Natural killer cell treated with Interleukin-12 subunit alpha and Interleukin-12 subunit beta and Interleukin-15 and Interleukin-18, amount 100 ng/mL, for 72 hours (primary cell): Measurements from ENCODE around the gene RPS17. TPM values are rescaled to one million over a fixed set of nuclear protein-coding genes. Genes with fewer than 3 reads are reported as not detected.
"Not testable (repeated sequence)": the region's sequence is repeated elsewhere in the genome, so short reads cannot be mapped to it uniquely, and the experiment has no call there.

Experiments used
- ATAC-seq, 2 donors: fragments of 150-1000 bp; cut with Tn5 transposase in 1 of 2; sonication (Bioruptor Pico), chemical (Tn5 transposase) in 1 of 2; 2 replicates each; pipeline ENCODE4 v1.10.0; 2021
- DNase-seq: peaks from one replicate; pipeline ENCODE4 v3.0.0; 2022; ENCODE audit warnings: low spot score
- H3K27ac Mint-ChIP-seq, 2 donors: 1 replicate in 1 of 2; 2 replicates in 1 of 2; pipeline ENCODE4 v1.8.0; 2022; ENCODE audit warnings: mixed read lengths in 2 of 2, mild to moderate bottlenecking in 1 of 2, moderate library complexity in 1 of 2
- H3K27me3 Mint-ChIP-seq, 2 donors: 1 replicate in 1 of 2; 2 replicates in 1 of 2; pipeline ENCODE4 v1.8.0; 2022; ENCODE audit warnings: mixed read lengths in 2 of 2
- H3K36me3 Mint-ChIP-seq: one replicate; pipeline ENCODE4 v1.8.0; 2022; ENCODE audit warnings: mixed read lengths
- H3K4me1 Mint-ChIP-seq, 2 donors: 1 replicate in 1 of 2; 2 replicates in 1 of 2; pipeline ENCODE4 v1.8.0; 2022; ENCODE audit warnings: low read depth in 2 of 2, mixed read lengths in 2 of 2, mild to moderate bottlenecking in 1 of 2
- H3K4me3 Mint-ChIP-seq: one replicate; pipeline ENCODE4 v1.8.0; 2022; ENCODE audit warnings: mixed read lengths
- H3K9me3 Mint-ChIP-seq: 2 replicates; pipeline ENCODE4 v1.8.0; 2022; ENCODE audit warnings: mixed read lengths
- total RNA-seq, 2 donors: library from RNA; stranded (reverse); gene quantifications; one replicate each; pipeline ENCODE4 v1.2.3, GENCODE V29; 2022

RPS17 gene
- total RNA-seq, 2 donors from 2014 or later = 1,081 to 1,285 TPM

- Mint-ChIP-seq H3K4me3 (peak overlapping the region; percentile 45), H3K27ac (peak overlapping the region in 1 of 2 donors; percentile 15), H3K27me3 (no peaks in the 10 kb centered on the region), H3K9me3 (no peaks in the 10 kb centered on the region), H3K4me1 (peaks cover 9 to 15% of the 10 kb centered on the region in 2 donors), H3K36me3 (peaks cover 8% of the 10 kb centered on the region)
- no peak for ATAC-seq
- DNase-seq = no peak
These were observed 10.3 kb downstream of the RPS17 start for GRCh38 chr15:82530006-82530405.

- DNase-seq, H3K9me3 Mint-ChIP-seq, H3K27me3 Mint-ChIP-seq: not testable (repeated sequence)
These were observed 26.7 kb downstream of the RPS17 start for GRCh38 chr15:82513587-82513986.

GRCh38 chr15:82507693-82508092, 32.6 kb downstream of the RPS17 start:
- H3K27me3 Mint-ChIP-seq, DNase-seq, H3K9me3 Mint-ChIP-seq, H3K4me3 Mint-ChIP-seq, H3K36me3 Mint-ChIP-seq, H3K27ac Mint-ChIP-seq, H3K4me1 Mint-ChIP-seq: not testable (repeated sequence)
- ATAC-seq = peak in 1 of 2 donors; percentile 10

More at GRCh38 chr15:82513587-82513986, 26.7 kb downstream of the RPS17 start:
- not testable (repeated sequence) for H3K4me3 Mint-ChIP-seq, ATAC-seq, H3K36me3 Mint-ChIP-seq, H3K4me1 Mint-ChIP-seq, H3K27ac Mint-ChIP-seq

- not testable (repeated sequence) for H3K9me3 Mint-ChIP-seq, H3K27ac Mint-ChIP-seq, H3K36me3 Mint-ChIP-seq, H3K4me3 Mint-ChIP-seq, H3K4me1 Mint-ChIP-seq, H3K27me3 Mint-ChIP-seq, DNase-seq
- ATAC-seq = peak in 1 of 2 donors; percentile 31
These were observed 33.2 kb downstream of the RPS17 start for GRCh38 chr15:82507087-82507486.

- H3K36me3 Mint-ChIP-seq, DNase-seq, H3K27me3 Mint-ChIP-seq, H3K4me1 Mint-ChIP-seq, H3K9me3 Mint-ChIP-seq, H3K4me3 Mint-ChIP-seq, H3K27ac Mint-ChIP-seq: not testable (repeated sequence)
- ATAC-seq = peak in 1 of 2 donors; percentile 42
These were observed 34.4 kb downstream of the RPS17 start for GRCh38 chr15:82505842-82506241.

- not testable (repeated sequence) for H3K4me1 Mint-ChIP-seq, DNase-seq, H3K27ac Mint-ChIP-seq, H3K4me3 Mint-ChIP-seq, H3K36me3 Mint-ChIP-seq, H3K27me3 Mint-ChIP-seq, ATAC-seq, H3K9me3 Mint-ChIP-seq
These were observed 36.2 kb downstream of the RPS17 start for GRCh38 chr15:82504074-82504473.

- H3K27me3 Mint-ChIP-seq, H3K36me3 Mint-ChIP-seq, H3K27ac Mint-ChIP-seq, H3K9me3 Mint-ChIP-seq, H3K4me1 Mint-ChIP-seq, H3K4me3 Mint-ChIP-seq: not testable (repeated sequence)
- peak; percentile 57 to 69 for ATAC-seq
- DNase-seq = peak; percentile 67
These were observed 37.4 kb downstream of the RPS17 start for GRCh38 chr15:82502700-82503339.

- not testable (repeated sequence) for DNase-seq, H3K4me1 Mint-ChIP-seq, H3K9me3 Mint-ChIP-seq, H3K27ac Mint-ChIP-seq, H3K4me3 Mint-ChIP-seq, H3K36me3 Mint-ChIP-seq, H3K27me3 Mint-ChIP-seq
- ATAC-seq = peak in 1 of 2 donors; percentile 53
These were observed 39.5 kb downstream of the RPS17 start for GRCh38 chr15:82500772-82501171.

- H3K4me3 Mint-ChIP-seq, H3K4me1 Mint-ChIP-seq, H3K27ac Mint-ChIP-seq, ATAC-seq, H3K27me3 Mint-ChIP-seq, DNase-seq, H3K36me3 Mint-ChIP-seq, H3K9me3 Mint-ChIP-seq: not testable (repeated sequence)
These were observed 42.3 kb downstream of the RPS17 start for GRCh38 chr15:82497978-82498377.

- not testable (repeated sequence) for H3K4me1 Mint-ChIP-seq, H3K36me3 Mint-ChIP-seq, H3K27me3 Mint-ChIP-seq, DNase-seq, ATAC-seq, H3K4me3 Mint-ChIP-seq, H3K27ac Mint-ChIP-seq, H3K9me3 Mint-ChIP-seq
These were observed 52.0 kb downstream of the RPS17 start for GRCh38 chr15:82488250-82488649.

GRCh38 chr15:82487045-82487444, 53.2 kb downstream of the RPS17 start:
- H3K27me3 Mint-ChIP-seq, H3K27ac Mint-ChIP-seq, ATAC-seq, DNase-seq, H3K4me1 Mint-ChIP-seq, H3K36me3 Mint-ChIP-seq, H3K4me3 Mint-ChIP-seq, H3K9me3 Mint-ChIP-seq: not testable (repeated sequence)

Other genes with a start within 250 kb of the RPS17 start
- 1 to 10 TPM; 2.4 to 3.0 TPM for gene GOLGA6L10, start 191.0 kb downstream of the RPS17 start, total RNA-seq
- 1 to 10 TPM; 6.7 to 7.4 TPM for gene GOLGA6L9, start 110.6 kb downstream of the RPS17 start, total RNA-seq
- gene CPEB1, start 106.9 kb upstream of the RPS17 start, total RNA-seq = under 1 TPM in 1 of 2 donors, not detected in 1; 0.21 TPM
- 1 to 10 TPM; 1.1 to 1.4 TPM for gene AP3B2, start 169.4 kb upstream of the RPS17 start, total RNA-seq